HL-60/S4 treated with phorbol 12-myristate 13-acetate at 8.2 ng/mL for 4 days and 3 days (cell line): ENCODE results near the gene ZXDC.

Source experiments
- in situ Hi-C: fragments of 300-500 bp; cut with MboI; formaldehyde crosslinking; loops from 2 replicates; pipeline ENCODE4 v1.15.0; 2022; ENCODE audit warnings: low sequenced_read_pairs

Gene ZXDC

GRCh38 chr3:126512916-126513650, 37.4 kb upstream of the ZXDC start:
- in situ Hi-C loops: no loop called here

DNA sequence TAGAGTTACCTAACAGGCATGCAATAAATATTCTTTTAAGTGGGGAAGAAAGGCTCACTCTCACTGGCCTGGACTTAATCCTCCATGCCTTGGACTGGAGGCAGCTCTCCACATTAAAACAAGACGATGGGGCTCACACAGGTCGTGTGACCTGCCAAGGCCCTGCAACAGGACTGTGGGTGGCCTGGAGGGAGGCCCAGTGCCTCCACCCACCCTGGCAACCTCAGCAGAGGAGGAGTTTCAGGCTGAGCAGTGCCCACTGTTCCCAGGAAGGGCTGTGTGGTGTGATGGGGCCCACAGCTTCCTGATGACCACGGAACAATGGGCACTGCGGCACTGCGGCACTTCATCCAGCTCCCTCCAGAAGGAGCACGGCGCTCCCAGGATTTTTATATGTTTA, 36.3 kb upstream of the ZXDC start:
- in situ Hi-C loops: no loop called here

- in situ Hi-C loops: no loop called here
Measured at GRCh38 chr3:126511291-126511690, 35.6 kb upstream of the ZXDC start.

DNA sequence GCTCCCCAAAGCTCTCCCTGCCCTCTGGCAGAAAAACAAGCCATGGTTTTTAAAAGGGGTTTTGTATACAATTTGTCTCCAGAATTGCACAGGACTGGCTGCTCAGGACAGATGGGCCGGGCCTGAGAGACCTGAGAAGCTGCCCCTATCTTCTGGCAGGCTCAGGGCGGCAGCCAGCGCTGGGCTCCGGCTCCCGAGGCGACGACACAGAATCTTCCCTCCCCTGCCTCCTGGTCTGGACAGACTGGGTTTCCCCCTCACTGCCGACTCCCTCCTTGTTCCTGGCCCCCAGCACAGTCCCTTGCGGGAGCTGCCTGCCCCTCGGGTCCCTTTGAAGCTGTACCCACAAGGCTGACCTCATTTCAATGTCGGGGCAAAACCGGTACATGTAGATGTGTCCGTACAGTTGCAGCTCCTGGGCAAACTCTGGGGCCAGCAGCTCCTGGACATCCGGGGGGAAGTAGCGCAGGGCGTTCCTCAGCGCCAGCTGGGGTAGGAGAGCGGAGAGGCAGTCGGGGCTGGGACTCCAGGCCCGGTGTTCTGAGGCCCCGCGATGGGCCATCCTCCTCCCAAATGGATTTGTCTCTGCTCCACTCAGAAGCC, 34.7 kb upstream of the ZXDC start:
- in situ Hi-C loops: no loop called here

DNA sequence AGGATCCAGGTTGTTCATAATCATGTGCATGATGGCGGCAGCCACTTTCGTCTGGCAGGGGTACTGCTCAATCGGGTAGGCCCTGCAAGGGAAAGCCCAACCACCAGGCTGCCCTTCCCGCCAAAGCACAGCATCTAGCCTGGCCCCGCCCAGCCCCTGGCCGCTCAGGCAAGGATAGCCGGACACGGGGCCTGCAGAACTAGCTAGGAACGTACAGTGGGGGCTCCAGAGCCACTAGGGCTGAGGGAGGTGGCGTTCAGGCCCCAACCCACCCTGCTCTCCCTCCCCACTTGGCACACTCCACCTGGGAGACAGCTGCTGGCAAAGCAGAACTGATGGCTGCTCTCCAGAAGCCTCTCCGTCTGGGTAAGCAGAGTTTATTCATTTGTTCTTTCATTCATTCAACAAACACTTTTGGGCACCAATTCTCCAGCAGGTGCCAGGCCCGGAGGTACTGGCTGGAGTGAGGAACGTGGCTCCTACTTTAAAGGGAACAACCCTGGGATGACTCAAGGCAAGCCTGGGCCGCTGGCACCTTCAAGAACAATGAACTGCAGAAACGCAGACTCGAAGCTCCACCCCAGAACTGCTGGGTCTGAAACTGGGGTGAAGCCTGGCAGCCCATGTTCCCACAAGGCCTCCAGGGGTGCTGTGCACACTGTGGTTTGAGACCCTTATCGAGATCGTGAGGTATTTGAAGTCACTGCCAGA, 34.1 kb upstream of the ZXDC start:
- in situ Hi-C loops: no loop called here

DNA sequence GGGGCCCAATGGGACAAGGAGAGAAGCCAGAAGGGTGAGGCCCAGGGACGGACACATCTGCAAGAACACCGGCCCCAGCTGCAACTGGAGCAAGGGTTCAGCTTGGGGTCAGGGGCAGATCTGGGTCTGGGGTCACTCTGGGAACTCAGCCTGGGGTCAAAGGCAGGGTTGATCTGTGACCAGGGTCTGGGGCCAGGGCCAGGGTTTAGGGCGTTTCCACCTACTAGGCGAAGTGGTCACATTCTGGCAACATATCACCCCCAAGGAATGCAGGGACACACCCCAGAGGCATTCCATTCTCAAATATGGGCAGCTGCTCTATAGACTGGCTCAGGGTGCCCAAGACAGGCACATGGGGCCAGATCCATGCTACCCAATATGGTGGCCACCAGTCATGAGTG, 32.9 kb upstream of the ZXDC start:
- in situ Hi-C loops: no loop called here

DNA sequence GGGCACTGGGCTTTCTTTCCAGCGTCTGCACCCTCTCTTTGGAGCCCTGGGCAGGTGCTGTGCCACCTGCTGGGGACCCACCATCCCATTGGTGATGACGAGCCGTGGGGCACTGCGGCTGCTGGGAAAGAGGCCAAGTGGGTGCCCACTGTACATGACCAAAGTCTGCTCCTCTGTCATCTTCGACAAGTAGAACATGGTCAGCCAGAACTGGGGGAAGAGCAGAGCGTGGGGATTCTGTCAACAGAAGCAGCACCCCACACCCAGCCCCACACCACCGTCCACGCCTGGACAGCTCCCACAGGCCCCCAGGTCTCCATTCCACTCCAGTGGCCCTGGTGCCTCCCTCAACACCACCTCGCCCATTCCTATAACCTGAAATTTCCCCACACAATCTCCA, 32.2 kb upstream of the ZXDC start:
- in situ Hi-C loops: no loop called here

GRCh38 chr3:126503701-126504100, 28.0 kb upstream of the ZXDC start:
- in situ Hi-C loops: no loop called here

DNA sequence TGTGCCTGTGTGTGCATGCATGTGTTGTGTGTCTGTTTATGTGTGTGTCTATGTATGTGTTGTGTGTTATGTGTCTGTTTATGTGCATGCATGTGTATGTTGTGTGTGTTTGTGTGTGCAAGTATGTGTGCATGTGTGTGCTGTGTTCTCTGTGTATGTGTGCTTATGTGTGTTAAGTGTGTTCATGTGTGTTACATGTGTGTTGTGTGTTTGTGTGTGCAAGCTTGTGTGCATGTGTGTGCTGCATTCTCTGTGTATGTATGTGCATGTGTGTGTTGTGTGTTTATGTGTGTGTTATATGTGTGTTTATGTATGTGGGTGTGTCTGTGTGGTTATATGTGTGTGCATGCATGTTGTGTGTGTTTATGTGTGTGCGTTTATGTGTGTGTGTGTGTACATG, 27.0 kb upstream of the ZXDC start:
- in situ Hi-C loops: no loop called here

- in situ Hi-C loops: no loop called here
Measured at GRCh38 chr3:126501736-126502135, 26.0 kb upstream of the ZXDC start.

GRCh38 chr3:126501054-126501453, 25.4 kb upstream of the ZXDC start:
- in situ Hi-C loops: no loop called here

DNA sequence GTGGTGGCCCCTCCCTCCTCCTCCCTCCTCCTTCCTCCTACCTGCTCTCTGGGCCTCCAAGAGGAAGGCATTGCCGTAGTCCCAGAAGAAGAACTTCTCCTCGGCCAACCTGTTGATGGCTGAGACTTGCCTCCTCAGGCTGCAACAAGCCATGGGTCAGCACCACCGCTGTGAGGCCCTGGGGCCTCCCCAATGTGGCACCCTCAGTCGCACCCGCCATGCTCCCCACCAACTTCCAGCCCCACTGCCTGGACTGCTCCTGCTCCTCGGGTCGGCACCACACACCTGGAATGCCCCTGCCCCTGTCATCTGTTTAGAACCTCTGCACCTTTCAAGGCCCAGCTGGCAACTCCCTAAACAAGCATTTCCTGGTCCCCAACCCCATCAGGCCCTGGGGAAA, 24.3 kb upstream of the ZXDC start:
- in situ Hi-C loops: no loop called here

DNA sequence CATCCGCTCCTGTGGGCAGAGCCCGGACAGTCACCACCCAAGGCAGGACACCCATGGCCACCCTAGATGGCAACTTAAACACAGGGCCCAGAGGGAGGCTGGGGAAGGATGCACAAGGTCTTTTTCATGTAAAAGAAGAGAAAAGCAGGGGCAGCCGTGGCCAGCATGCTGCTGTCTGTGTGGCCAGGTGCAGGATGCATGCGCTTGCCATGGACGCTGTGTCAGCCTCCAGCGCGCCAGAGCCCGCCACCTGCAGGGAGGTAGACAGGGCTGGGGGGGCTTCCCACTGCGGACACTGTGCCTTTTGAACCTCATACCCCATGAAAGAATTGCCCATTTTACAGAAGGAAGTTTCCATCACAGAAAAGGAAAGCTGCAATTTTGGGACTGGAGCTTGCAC, 23.7 kb upstream of the ZXDC start:
- in situ Hi-C loops: no loop called here

GRCh38 chr3:126498929-126499328, 23.2 kb upstream of the ZXDC start:
- in situ Hi-C loops: no loop called here

DNA sequence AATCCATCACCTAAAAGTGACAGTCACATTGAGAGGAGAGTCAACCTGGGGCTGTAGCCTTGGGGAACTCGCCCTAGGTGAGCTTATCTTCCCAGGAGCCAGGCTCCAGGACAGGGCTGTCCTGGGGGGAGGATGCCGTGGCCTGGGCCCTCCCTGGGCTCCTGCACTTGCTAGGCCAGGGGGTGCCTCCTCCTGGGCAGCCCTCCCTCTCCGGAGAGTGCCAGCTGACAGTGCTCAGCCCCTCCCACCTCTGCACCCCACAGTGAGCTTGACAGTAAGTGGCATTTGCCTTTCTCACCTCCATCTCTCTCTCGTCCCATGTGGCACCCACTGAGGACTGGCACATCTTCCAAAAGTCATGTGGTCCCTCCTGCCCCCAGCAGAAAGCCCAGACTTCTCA, 22.8 kb upstream of the ZXDC start:
- in situ Hi-C loops: no loop called here

- in situ Hi-C loops: no loop called here
Measured at GRCh38 chr3:126497956-126498355, 22.3 kb upstream of the ZXDC start.

GRCh38 chr3:126496894-126497850, 21.5 kb upstream of the ZXDC start:
- in situ Hi-C loops: no loop called here

GRCh38 chr3:126495786-126496185, 20.1 kb upstream of the ZXDC start:
- in situ Hi-C loops: no loop called here

DNA sequence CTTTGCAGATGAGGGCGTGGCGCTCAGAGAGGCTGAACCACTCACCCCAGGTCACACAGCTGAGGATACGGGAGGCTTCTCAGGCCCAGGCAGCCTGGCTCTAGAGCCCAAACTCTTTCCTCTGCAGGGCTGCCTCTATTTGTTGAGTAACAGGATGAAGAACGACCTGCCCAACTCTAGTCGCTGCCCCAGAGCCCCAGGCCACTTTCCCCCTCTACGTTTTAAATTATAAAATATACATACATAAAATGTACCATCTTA, 19.2 kb upstream of the ZXDC start:
- in situ Hi-C loops: no loop called here

GRCh38 chr3:126494204-126494969, 18.7 kb upstream of the ZXDC start:
- in situ Hi-C loops: no loop called here

- in situ Hi-C loops: no loop called here
Measured at GRCh38 chr3:126493739-126494138, 18.0 kb upstream of the ZXDC start.
